ENCODE data around the gene GRID2. TPM values are rescaled to one million over a fixed set of nuclear protein-coding genes. Genes with fewer than 3 reads are reported as not detected.

GRID2 gene
- total and polyA plus RNA-seq, 8 donors: 0.14 to 0.36 (median 0.22) TPM

GRCh38 chr4:92455951-92456350, 152.2 kb downstream of the GRID2 start:
- Histone ChIP-seq H3K4me3 (no peak overlapping the region), H3K27me3 (no peaks in the 10 kb centered on the region), H3K9me3 (no peaks in the 10 kb centered on the region), H3K27ac (no peak overlapping the region), H3K36me3 (no peaks in the 10 kb centered on the region), H3K4me1 (no peaks in the 10 kb centered on the region)
- no peak for DNase-seq
- no peak for ATAC-seq
- intact Hi-C loops (cut with DNase I): no loop called here
- TF ChIP-seq, protein P1, sequence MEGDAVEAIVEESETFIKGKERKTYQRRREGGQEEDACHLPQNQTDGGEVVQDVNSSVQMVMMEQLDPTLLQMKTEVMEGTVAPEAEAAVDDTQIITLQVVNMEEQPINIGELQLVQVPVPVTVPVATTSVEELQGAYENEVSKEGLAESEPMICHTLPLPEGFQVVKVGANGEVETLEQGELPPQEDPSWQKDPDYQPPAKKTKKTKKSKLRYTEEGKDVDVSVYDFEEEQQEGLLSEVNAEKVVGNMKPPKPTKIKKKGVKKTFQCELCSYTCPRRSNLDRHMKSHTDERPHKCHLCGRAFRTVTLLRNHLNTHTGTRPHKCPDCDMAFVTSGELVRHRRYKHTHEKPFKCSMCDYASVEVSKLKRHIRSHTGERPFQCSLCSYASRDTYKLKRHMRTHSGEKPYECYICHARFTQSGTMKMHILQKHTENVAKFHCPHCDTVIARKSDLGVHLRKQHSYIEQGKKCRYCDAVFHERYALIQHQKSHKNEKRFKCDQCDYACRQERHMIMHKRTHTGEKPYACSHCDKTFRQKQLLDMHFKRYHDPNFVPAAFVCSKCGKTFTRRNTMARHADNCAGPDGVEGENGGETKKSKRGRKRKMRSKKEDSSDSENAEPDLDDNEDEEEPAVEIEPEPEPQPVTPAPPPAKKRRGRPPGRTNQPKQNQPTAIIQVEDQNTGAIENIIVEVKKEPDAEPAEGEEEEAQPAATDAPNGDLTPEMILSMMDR (IDR thresholded peaks at IDR 0.05): no peak

DNA sequence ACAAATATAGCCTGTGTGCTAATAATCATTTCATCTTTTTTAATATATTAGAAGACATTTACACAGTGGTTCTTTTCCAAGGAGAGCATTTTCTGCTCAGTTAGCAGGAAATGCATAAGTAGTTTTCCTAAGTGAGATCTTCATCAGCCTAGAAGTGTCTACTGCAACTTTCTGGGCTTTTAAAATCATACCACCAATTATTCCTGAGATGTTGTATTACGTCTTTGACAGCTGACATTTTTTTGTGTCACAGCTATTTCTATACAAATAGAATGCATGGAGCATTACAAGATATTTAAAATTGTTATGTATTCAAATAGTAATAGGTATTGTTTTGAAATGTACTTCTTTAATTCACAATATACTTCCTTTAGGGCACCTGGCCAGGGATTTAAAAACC, 158.0 kb downstream of the GRID2 start:
- Histone ChIP-seq H3K27ac (no peak overlapping the region), H3K4me3 (no peak overlapping the region), H3K36me3 (no peaks in the 10 kb centered on the region), H3K27me3 (no peaks in the 10 kb centered on the region), H3K9me3 (no peaks in the 10 kb centered on the region), H3K4me1 (no peaks in the 10 kb centered on the region)
- DNase-seq (no peak), ATAC-seq (no peak)
- intact Hi-C loops (cut with DNase I): no loop called here
- TF ChIP-seq, protein P1 (IDR thresholded peaks at IDR 0.05): no peak

DNA sequence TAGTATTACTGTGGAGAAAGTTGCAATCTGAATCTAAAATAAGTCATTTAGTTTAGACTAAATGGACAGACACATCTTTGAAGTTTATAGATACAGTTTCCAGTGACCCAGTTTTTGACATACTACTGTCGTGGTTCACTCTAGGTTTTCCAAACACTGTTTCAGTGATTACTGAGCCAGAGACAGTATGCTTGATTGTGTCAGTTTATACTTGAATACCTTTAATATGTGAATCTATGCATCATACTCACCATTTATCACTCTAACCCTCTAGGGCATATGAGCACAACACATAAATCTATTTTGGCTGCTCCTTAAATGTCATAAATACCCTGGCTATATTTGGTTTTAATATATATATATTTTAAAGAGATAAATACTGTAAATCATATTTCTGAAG, 173.5 kb downstream of the GRID2 start:
- no peak for ATAC-seq
- Histone ChIP-seq H3K9me3 (peaks cover 0 to 3% of the 10 kb centered on the region in 2 donors), H3K27me3 (no peaks in the 10 kb centered on the region), H3K4me3 (no peak overlapping the region), H3K36me3 (no peaks in the 10 kb centered on the region), H3K27ac (no peak overlapping the region), H3K4me1 (no peaks in the 10 kb centered on the region)
- TF ChIP-seq, protein P1 (IDR thresholded peaks at IDR 0.05): no peak
- intact Hi-C loops (cut with DNase I): no loop called here
- no peak for DNase-seq

GRCh38 chr4:92483341-92483740, 179.6 kb downstream of the GRID2 start:
- Histone ChIP-seq H3K9me3 (no peaks in the 10 kb centered on the region), H3K36me3 (no peaks in the 10 kb centered on the region), H3K27ac (no peak overlapping the region), H3K4me1 (no peaks in the 10 kb centered on the region), H3K4me3 (no peak overlapping the region), H3K27me3 (no peaks in the 10 kb centered on the region)
- ATAC-seq (no peak), DNase-seq (no peak)
- TF ChIP-seq, protein P1 (IDR thresholded peaks at IDR 0.05): no peak
- intact Hi-C loops (cut with DNase I): no loop called here

DNA sequence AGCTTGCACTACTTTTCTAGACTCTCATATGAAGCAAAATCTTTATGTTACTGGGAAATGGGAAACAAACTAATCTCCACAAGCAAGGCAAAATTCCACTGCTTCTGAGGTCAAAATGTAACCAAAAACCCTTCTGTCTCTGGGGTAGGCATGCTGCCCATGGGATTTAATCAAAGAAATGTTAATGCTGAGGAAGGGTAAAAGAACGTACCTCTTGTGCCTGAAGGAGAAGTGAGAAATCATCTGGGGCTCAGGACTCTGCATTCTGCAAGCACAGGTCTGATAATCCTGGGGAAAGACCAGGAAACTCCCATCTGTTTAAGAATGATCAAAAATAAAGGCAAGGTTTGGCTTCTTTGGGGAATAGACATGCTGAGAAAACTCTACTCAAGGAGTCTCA, 184.7 kb downstream of the GRID2 start:
- no peaks in the 10 kb centered on the region for H3K36me3 ChIP-seq
- intact Hi-C loops (cut with DNase I): no loop called here
- no peak overlapping the region for H3K4me3 ChIP-seq
- TF ChIP-seq, protein P1 (IDR thresholded peaks at IDR 0.05): no peak
- DNase-seq (no peak), ATAC-seq (no peak)
- H3K27me3 ChIP-seq: no peaks in the 10 kb centered on the region
- no peaks in the 10 kb centered on the region for H3K4me1 ChIP-seq
- H3K9me3 ChIP-seq: no peaks in the 10 kb centered on the region
- no peak overlapping the region for H3K27ac ChIP-seq

All from left lung (tissue), 10 donors.